ENCODE results near the gene PYHIN1. TPM values are rescaled to one million over a fixed set of nuclear protein-coding genes. Genes with fewer than 3 reads are reported as not detected.

Gene PYHIN1
- total RNA-seq, 1 donor from 2014 or later, result 0.13 TPM

DNA sequence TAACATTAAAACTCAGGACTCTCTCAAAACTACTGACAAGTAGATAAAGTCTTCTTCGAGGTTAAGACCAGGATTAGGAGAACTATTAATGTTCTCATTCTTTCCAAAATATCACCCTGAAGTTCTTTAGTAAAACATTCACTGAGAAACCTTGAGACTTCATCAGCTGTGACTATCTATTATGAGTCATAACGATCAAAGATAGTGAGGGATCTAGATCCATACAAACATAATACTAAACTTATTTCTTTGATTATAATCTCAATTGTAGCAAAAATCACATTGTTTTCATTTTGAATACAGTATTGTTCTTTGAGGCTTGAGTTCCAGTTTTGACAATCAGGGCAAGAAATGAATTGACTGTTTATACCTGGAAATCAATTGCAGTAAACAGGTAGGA is 11.1 kb downstream of the PYHIN1 start:
- Mint-ChIP-seq H3K36me3 (no peaks in the 10 kb centered on the region), H3K4me3 (no peak overlapping the region), H3K4me1 (no peaks in the 10 kb centered on the region), H3K27me3 (ENCODE audit: low read depth) (no peaks in the 10 kb centered on the region), H3K9me3 (no peaks in the 10 kb centered on the region), H3K27ac (no peak overlapping the region)
- DNase-seq (ENCODE audit: low spot score in 2 of 2, unreplicated experiment in 2 of 2), result no peak
- TF ChIP-seq, protein P1, sequence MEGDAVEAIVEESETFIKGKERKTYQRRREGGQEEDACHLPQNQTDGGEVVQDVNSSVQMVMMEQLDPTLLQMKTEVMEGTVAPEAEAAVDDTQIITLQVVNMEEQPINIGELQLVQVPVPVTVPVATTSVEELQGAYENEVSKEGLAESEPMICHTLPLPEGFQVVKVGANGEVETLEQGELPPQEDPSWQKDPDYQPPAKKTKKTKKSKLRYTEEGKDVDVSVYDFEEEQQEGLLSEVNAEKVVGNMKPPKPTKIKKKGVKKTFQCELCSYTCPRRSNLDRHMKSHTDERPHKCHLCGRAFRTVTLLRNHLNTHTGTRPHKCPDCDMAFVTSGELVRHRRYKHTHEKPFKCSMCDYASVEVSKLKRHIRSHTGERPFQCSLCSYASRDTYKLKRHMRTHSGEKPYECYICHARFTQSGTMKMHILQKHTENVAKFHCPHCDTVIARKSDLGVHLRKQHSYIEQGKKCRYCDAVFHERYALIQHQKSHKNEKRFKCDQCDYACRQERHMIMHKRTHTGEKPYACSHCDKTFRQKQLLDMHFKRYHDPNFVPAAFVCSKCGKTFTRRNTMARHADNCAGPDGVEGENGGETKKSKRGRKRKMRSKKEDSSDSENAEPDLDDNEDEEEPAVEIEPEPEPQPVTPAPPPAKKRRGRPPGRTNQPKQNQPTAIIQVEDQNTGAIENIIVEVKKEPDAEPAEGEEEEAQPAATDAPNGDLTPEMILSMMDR (IDR thresholded peaks at IDR 0.05; ENCODE audit: unreplicated experiment), result no peak

DNA sequence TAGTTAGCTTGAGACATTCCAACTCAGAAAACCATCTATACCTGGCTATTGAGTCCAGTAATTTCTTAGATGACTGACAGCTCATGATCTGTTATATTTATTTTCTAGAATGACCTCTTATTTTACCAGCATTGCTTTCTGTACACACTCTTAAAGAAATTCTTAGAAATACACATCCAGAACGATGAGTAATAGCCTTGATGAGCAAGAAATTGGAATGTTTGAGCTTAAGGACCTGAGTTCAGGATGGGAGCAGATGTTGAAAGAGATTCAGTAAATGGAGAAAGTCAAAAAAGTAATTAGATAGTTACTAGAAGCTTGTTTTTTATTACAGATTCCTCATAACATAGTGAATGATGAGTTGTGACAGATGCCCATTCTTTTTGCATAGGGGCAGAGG is 11.7 kb downstream of the PYHIN1 start:
- no peak for DNase-seq (ENCODE audit: low spot score in 2 of 2, unreplicated experiment in 2 of 2)
- Mint-ChIP-seq H3K27me3 (ENCODE audit: low read depth) (no peaks in the 10 kb centered on the region), H3K9me3 (no peaks in the 10 kb centered on the region), H3K4me3 (no peak overlapping the region), H3K4me1 (no peaks in the 10 kb centered on the region), H3K27ac (no peak overlapping the region), H3K36me3 (no peaks in the 10 kb centered on the region)
- TF ChIP-seq, protein P1 (IDR thresholded peaks at IDR 0.05; ENCODE audit: unreplicated experiment), result no peak

DNA sequence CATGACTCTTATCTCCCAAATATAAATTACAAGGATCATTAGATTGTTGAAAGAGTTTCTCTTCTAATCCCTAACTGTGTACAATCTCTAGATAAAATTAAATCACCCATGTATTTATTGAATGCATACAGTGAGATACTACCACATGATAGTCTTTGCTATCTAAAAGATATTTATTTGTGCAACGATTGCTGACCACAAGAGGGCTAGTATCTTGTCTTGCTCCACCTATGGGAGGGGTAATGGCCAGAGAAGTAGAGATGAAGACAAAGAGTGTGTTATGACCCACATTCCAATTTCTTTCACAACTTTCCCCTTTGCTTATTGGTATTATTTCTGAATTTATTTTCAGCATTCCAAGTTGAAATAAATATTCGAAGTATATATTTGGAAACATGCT is 13.7 kb downstream of the PYHIN1 start:
- H3K4me1 Mint-ChIP-seq, result no peaks in the 10 kb centered on the region
- no peaks in the 10 kb centered on the region for H3K27me3 Mint-ChIP-seq (ENCODE audit: low read depth)
- no peak overlapping the region for H3K27ac Mint-ChIP-seq
- H3K4me3 Mint-ChIP-seq, result no peak overlapping the region
- TF ChIP-seq, protein P1 (IDR thresholded peaks at IDR 0.05; ENCODE audit: unreplicated experiment), result no peak
- no peak for DNase-seq (ENCODE audit: low spot score in 2 of 2, unreplicated experiment in 2 of 2)
- H3K36me3 Mint-ChIP-seq, result no peaks in the 10 kb centered on the region
- H3K9me3 Mint-ChIP-seq, result peaks cover 5% of the 10 kb centered on the region

DNA sequence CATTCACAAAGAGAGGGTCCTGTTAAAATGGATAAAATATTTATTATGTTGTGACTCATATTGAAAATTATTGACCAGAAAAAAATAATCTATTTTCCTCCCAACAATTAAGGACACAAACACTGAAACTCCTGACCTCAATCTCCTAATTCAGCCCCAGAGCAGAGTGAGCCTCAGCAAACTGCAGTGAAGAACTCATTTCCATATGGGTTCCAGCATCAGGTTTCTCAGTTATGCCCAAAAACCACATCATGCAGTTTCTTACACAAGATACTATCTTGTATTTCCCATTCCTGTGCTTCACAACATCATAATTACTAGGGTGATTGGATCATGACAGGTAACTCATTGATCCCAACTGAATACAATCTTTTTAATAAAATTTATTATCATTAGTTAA is 15.4 kb downstream of the PYHIN1 start:
- Mint-ChIP-seq H3K4me1 (no peaks in the 10 kb centered on the region), H3K36me3 (no peaks in the 10 kb centered on the region), H3K27me3 (ENCODE audit: low read depth) (no peaks in the 10 kb centered on the region), H3K27ac (no peak overlapping the region), H3K4me3 (no peak overlapping the region), H3K9me3 (peaks cover 5% of the 10 kb centered on the region)
- no peak for DNase-seq (ENCODE audit: low spot score in 2 of 2, unreplicated experiment in 2 of 2)
- TF ChIP-seq, protein P1 (IDR thresholded peaks at IDR 0.05; ENCODE audit: unreplicated experiment), result no peak

DNA sequence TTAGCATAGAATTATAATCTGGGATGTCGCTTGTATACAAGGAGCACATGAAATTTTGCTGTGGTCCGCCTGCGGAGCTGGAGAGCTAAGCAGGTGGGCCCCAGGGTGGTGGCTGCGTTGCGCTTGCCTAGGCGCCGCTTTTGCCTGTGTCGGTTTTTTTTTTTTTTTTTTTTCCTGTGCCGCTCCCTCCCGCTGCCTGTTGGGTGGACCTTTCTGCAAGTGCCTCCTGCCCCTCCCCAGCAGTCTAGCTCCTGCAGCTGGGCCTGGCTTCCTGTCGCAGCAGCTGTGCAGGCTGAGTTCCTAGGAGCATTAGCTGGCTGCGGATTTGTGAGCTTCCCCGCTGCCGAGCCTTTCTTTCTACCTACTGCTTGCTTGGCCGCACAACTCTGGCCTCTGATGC is 20.6 kb downstream of the PYHIN1 start:
- H3K4me3 Mint-ChIP-seq, result no peak overlapping the region
- H3K9me3 Mint-ChIP-seq, result peaks cover 9% of the 10 kb centered on the region
- TF ChIP-seq, protein P1 (IDR thresholded peaks at IDR 0.05; ENCODE audit: unreplicated experiment), result no peak
- DNase-seq (ENCODE audit: low spot score in 2 of 2, unreplicated experiment in 2 of 2), result no peak
- no peaks in the 10 kb centered on the region for H3K27me3 Mint-ChIP-seq (ENCODE audit: low read depth)
- H3K36me3 Mint-ChIP-seq, result no peaks in the 10 kb centered on the region
- no peak overlapping the region for H3K27ac Mint-ChIP-seq
- no peaks in the 10 kb centered on the region for H3K4me1 Mint-ChIP-seq

DNA sequence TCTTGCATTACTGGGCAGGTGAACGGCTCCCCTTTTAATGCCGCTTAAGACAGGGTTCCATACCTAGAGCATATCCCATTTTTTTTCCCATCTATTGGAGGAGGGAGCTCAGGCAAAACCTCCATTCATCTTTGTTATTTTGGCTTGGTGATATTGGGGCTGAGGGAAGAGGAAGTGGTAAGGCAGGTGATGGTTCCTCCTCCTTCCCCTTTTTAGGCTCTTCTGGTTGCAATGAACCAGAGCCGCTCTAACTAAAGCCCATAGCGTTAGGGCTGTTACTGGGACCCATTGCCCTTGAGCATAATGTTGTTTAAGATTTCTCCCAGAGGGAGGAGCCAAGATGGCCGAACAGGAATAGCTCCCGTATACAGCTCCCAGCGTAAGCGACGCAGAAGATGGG is 21.1 kb downstream of the PYHIN1 start:
- no peaks in the 10 kb centered on the region for H3K4me1 Mint-ChIP-seq
- no peak overlapping the region for H3K27ac Mint-ChIP-seq
- H3K9me3 Mint-ChIP-seq, result peaks cover 9% of the 10 kb centered on the region
- no peaks in the 10 kb centered on the region for H3K36me3 Mint-ChIP-seq
- TF ChIP-seq, protein P1 (IDR thresholded peaks at IDR 0.05; ENCODE audit: unreplicated experiment), result no peak
- H3K4me3 Mint-ChIP-seq, result no peak overlapping the region
- no peak for DNase-seq (ENCODE audit: low spot score in 2 of 2, unreplicated experiment in 2 of 2)
- H3K27me3 Mint-ChIP-seq (ENCODE audit: low read depth), result no peaks in the 10 kb centered on the region
